CD8-positive, alpha-beta memory T cell (primary cell): ENCODE results near the gene CRTC1. TPM values are rescaled to one million over a fixed set of nuclear protein-coding genes. Genes with fewer than 3 reads are reported as not detected.

Source experiments
- CTCF ChIA-PET: fragments of 350-600 bp; sonication (Branson Sonifier 250); formaldehyde crosslinking; loops from one replicate; lab custom pipeline; 2021; ENCODE audit warnings: antibody characterized with exemption; lab: Charles Lee
- POLR2A ChIA-PET: fragments of 350-600 bp; sonication (Branson Sonifier 250); formaldehyde crosslinking; loops from one replicate; lab custom pipeline; 2021; ENCODE audit warnings: antibody characterized with exemption; lab: Charles Lee
- DNase-seq, 5 donors: peaks; one replicate each; pipeline versions ENCODE4 v3.0.0 to v3.0.0-alpha.2; 2020 to 2022; ENCODE audit warnings: mixed read lengths in 1 of 5
- H3K27ac ChIP-seq: one replicate; pipeline ENCODE4 v1.7.0; 2013; ENCODE audit warnings: low read depth, mild to moderate bottlenecking, low read length, moderate library complexity
- H3K27me3 ChIP-seq: 2 replicates; pipeline ENCODE4 v1.7.0; 2013; ENCODE audit warnings: low read length, mild to moderate bottlenecking; ENCODE audit not compliant: insufficient read depth, poor library complexity, severe bottlenecking
- H3K36me3 ChIP-seq: 2 replicates; pipeline ENCODE4 v1.7.0; 2013; ENCODE audit warnings: mild to moderate bottlenecking, low read length, moderate library complexity; ENCODE audit not compliant: insufficient read depth
- H3K4me1 ChIP-seq: 2 replicates; pipeline ENCODE4 v1.7.0; 2013; ENCODE audit warnings: mild to moderate bottlenecking, low read length, moderate library complexity; ENCODE audit not compliant: insufficient read depth
- H3K4me3 ChIP-seq: 2 replicates; pipeline ENCODE4 v1.7.0; 2013; ENCODE audit warnings: mild to moderate bottlenecking, low read length
- H3K9me3 ChIP-seq: 2 replicates; pipeline ENCODE4 v1.7.0; 2013; ENCODE audit warnings: mild to moderate bottlenecking, low read length
- H3K27ac Mint-ChIP-seq, 8 donors: one replicate each; pipeline ENCODE4 v1.8.0; 2020 to 2021; ENCODE audit warnings: mixed read lengths in 8 of 8, mild to moderate bottlenecking in 6 of 8, inconsistent platforms in 3 of 8, moderate library complexity in 3 of 8
- H3K27me3 Mint-ChIP-seq, 2 donors: one replicate each; pipeline ENCODE4 v1.8.0; 2020 to 2021; ENCODE audit warnings: mixed read lengths in 2 of 2, mild to moderate bottlenecking in 1 of 2, moderate library complexity in 1 of 2
- H3K36me3 Mint-ChIP-seq, 3 donors: one replicate each; pipeline ENCODE4 v1.8.0; 2020 to 2021; ENCODE audit warnings: mixed read lengths in 3 of 3, inconsistent platforms in 1 of 3, mild to moderate bottlenecking in 1 of 3
- H3K4me1 Mint-ChIP-seq, 3 donors: one replicate each; pipeline ENCODE4 v1.8.0; 2020 to 2021; ENCODE audit warnings: mixed read lengths in 3 of 3, inconsistent platforms in 1 of 3, mild to moderate bottlenecking in 1 of 3
- H3K4me3 Mint-ChIP-seq, 7 donors: one replicate each; pipeline ENCODE4 v1.8.0; 2020 to 2021; ENCODE audit warnings: mixed read lengths in 7 of 7, mild to moderate bottlenecking in 6 of 7, moderate library complexity in 4 of 7, inconsistent platforms in 2 of 7
- H3K9me3 Mint-ChIP-seq, 5 donors: one replicate each; pipeline ENCODE4 v1.8.0; 2020 to 2022; ENCODE audit warnings: mixed read lengths in 5 of 5, mild to moderate bottlenecking in 3 of 5, moderate library complexity in 2 of 5, inconsistent platforms in 1 of 5
- polyA plus RNA-seq: library from polyadenylated mRNA; unstranded; fragments of 300-500 nt; fragmentation: Illumina TruSeq; gene quantifications from one replicate; pipeline ENCODE4 v1.2.3, GENCODE V29; 2021
- total RNA-seq, 2 experiments: library from RNA; stranded (reverse); gene quantifications; one replicate each; pipeline ENCODE4 v1.2.3, GENCODE V29; 2021

Gene CRTC1
- total and polyA plus RNA-seq, 3 experiments from 2014 or later = 1.3 to 7.1 (median 6.7) TPM

GRCh38 chr19:18781047-18781600 is 97.6 kb downstream of the CRTC1 start:
- H3K4me3 Mint-ChIP-seq = no peak overlapping the region
- H3K36me3 Mint-ChIP-seq = peaks cover 0 to 1% (median 0%) of the 10 kb centered on the region in 3 donors
- Histone ChIP-seq H3K27ac (no peak overlapping the region), H3K4me1 (no peaks in the 10 kb centered on the region), H3K27me3 (no peaks in the 10 kb centered on the region), H3K36me3 (no peaks in the 10 kb centered on the region), H3K4me3 (no peak overlapping the region), H3K9me3 (no peaks in the 10 kb centered on the region)
- ChIA-PET CTCF (no interaction called here), POLR2A (no interaction called here)
- H3K9me3 Mint-ChIP-seq = no peaks in the 10 kb centered on the region
- H3K27ac Mint-ChIP-seq = peak overlapping the region in 1 of 8 donors; percentile 31
- DNase-seq = no peak
- H3K4me1 Mint-ChIP-seq = peaks cover 11 to 14% (median 12%) of the 10 kb centered on the region in 3 donors
- peaks cover 13 to 19% of the 10 kb centered on the region in 2 donors for H3K27me3 Mint-ChIP-seq

GRCh38 chr19:18781885-18782527 is 98.5 kb downstream of the CRTC1 start:
- peaks cover 19 to 28% of the 10 kb centered on the region in 2 donors for H3K27me3 Mint-ChIP-seq
- no peak for DNase-seq
- ChIA-PET POLR2A (no interaction called here), CTCF (no interaction called here)
- H3K9me3 ChIP-seq = no peaks in the 10 kb centered on the region
- H3K36me3 ChIP-seq = no peaks in the 10 kb centered on the region
- H3K27me3 ChIP-seq = peaks cover 1% of the 10 kb centered on the region
- H3K4me1 Mint-ChIP-seq = peaks cover 14 to 18% (median 16%) of the 10 kb centered on the region in 3 donors
- peaks cover 0 to 1% (median 0%) of the 10 kb centered on the region in 3 donors for H3K36me3 Mint-ChIP-seq
- H3K27ac Mint-ChIP-seq = no peak overlapping the region
- no peak overlapping the region for H3K27ac ChIP-seq
- no peak overlapping the region for H3K4me3 Mint-ChIP-seq
- H3K9me3 Mint-ChIP-seq = no peaks in the 10 kb centered on the region
- no peaks in the 10 kb centered on the region for H3K4me1 ChIP-seq
- H3K4me3 ChIP-seq = no peak overlapping the region

- CTCF ChIA-PET = no interaction called here
- Histone ChIP-seq H3K9me3 (no peaks in the 10 kb centered on the region), H3K4me3 (no peak overlapping the region), H3K27me3 (peaks cover 5% of the 10 kb centered on the region), H3K27ac (no peak overlapping the region), H3K36me3 (no peaks in the 10 kb centered on the region), H3K4me1 (no peaks in the 10 kb centered on the region)
- Mint-ChIP-seq H3K9me3 (peaks cover 0 to 2% (median 0%) of the 10 kb centered on the region in 5 donors), H3K27me3 (peaks cover 26 to 35% of the 10 kb centered on the region in 2 donors), H3K36me3 (peaks cover 0 to under 1% (median 0%) of the 10 kb centered on the region in 3 donors), H3K4me1 (peaks cover 19 to 22% (median 22%) of the 10 kb centered on the region in 3 donors), H3K4me3 (no peak overlapping the region), H3K27ac (no peak overlapping the region)
- POLR2A ChIA-PET = no interaction called here
- DNase-seq = no peak
Measured at GRCh38 chr19:18782559-18783225, 99.2 kb downstream of the CRTC1 start.

- no peak overlapping the region for H3K4me3 ChIP-seq
- ChIA-PET POLR2A (no interaction called here), CTCF (no interaction called here)
- Mint-ChIP-seq H3K4me1 (peaks cover 23 to 35% (median 27%) of the 10 kb centered on the region in 3 donors), H3K36me3 (no peaks in the 10 kb centered on the region), H3K9me3 (peaks cover 0 to 2% (median 0%) of the 10 kb centered on the region in 5 donors), H3K27ac (peak overlapping the region in 1 of 8 donors; percentile 64), H3K4me3 (peak overlapping the region in 1 of 7 donors; percentile 34), H3K27me3 (peaks cover 37 to 40% of the 10 kb centered on the region in 2 donors)
- no peaks in the 10 kb centered on the region for H3K9me3 ChIP-seq
- no peaks in the 10 kb centered on the region for H3K36me3 ChIP-seq
- no peak for DNase-seq
- peaks cover 8% of the 10 kb centered on the region for H3K4me1 ChIP-seq
- no peak overlapping the region for H3K27ac ChIP-seq
- H3K27me3 ChIP-seq = peaks cover 12% of the 10 kb centered on the region
Measured at GRCh38 chr19:18783958-18784785, 100.7 kb downstream of the CRTC1 start.

- H3K27ac ChIP-seq = no peak overlapping the region
- no peak for DNase-seq
- H3K27me3 ChIP-seq = peaks cover 15% of the 10 kb centered on the region
- peaks cover 41 to 42% of the 10 kb centered on the region in 2 donors for H3K27me3 Mint-ChIP-seq
- H3K4me3 Mint-ChIP-seq = peak overlapping the region in 1 of 7 donors; percentile 51
- no peaks in the 10 kb centered on the region for H3K9me3 ChIP-seq
- CTCF ChIA-PET = no interaction called here
- H3K36me3 Mint-ChIP-seq = no peaks in the 10 kb centered on the region
- H3K4me1 ChIP-seq = peaks cover 13% of the 10 kb centered on the region
- no peak overlapping the region for H3K4me3 ChIP-seq
- peaks cover 26 to 41% (median 30%) of the 10 kb centered on the region in 3 donors for H3K4me1 Mint-ChIP-seq
- POLR2A ChIA-PET = no interaction called here
- H3K27ac Mint-ChIP-seq = no peak overlapping the region
- H3K36me3 ChIP-seq = no peaks in the 10 kb centered on the region
- H3K9me3 Mint-ChIP-seq = peaks cover 0 to 2% (median 0%) of the 10 kb centered on the region in 5 donors
Measured at GRCh38 chr19:18784786-18785120, 101.3 kb downstream of the CRTC1 start.

- Histone ChIP-seq H3K4me1 (peaks cover 17% of the 10 kb centered on the region), H3K9me3 (no peaks in the 10 kb centered on the region), H3K4me3 (no peak overlapping the region), H3K27me3 (peaks cover 20% of the 10 kb centered on the region), H3K36me3 (no peaks in the 10 kb centered on the region), H3K27ac (no peak overlapping the region)
- Mint-ChIP-seq H3K36me3 (peaks cover 0 to 1% (median 0%) of the 10 kb centered on the region in 3 donors), H3K4me3 (peak overlapping the region in 5 of 7 donors; percentile 39 to 87 (median 54)), H3K4me1 (peaks cover 30 to 48% (median 35%) of the 10 kb centered on the region in 3 donors), H3K27me3 (peaks cover 45 to 49% of the 10 kb centered on the region in 2 donors), H3K27ac (peak overlapping the region in 1 of 8 donors; percentile 55), H3K9me3 (peaks cover 0 to 3% (median 0%) of the 10 kb centered on the region in 5 donors)
- ChIA-PET POLR2A (interaction anchor here (0.5 kb wide), 1 partner anchor 58 kb away, joined by 3 read pairs; no protein-coding TSS in a partner anchor), CTCF (no interaction called here)
- peak; percentile 33 to 68 (median 58) for DNase-seq
Measured at GRCh38 chr19:18785179-18786124, 102.0 kb downstream of the CRTC1 start.
